T-helper 22 cell (primary cell): ENCODE results near the gene CD1B.
"Not testable (repeated sequence)": the region's sequence is repeated elsewhere in the genome, so short reads cannot be mapped to it uniquely, and the experiment has no call there.

Source experiments
- DNase-seq: peaks from one replicate; pipeline ENCODE4 v3.0.0-alpha.2; 2020; ENCODE audit warnings: low read depth

The CD1B gene

GRCh38 chr1:158331481-158332150, at the start of gene CD1B:
Gene CD1B, minus strand, starts transcription at chr1:158331531. Its CDS starts 108 bp downstream, at chr1:158331423.
- no peak for DNase-seq

DNA sequence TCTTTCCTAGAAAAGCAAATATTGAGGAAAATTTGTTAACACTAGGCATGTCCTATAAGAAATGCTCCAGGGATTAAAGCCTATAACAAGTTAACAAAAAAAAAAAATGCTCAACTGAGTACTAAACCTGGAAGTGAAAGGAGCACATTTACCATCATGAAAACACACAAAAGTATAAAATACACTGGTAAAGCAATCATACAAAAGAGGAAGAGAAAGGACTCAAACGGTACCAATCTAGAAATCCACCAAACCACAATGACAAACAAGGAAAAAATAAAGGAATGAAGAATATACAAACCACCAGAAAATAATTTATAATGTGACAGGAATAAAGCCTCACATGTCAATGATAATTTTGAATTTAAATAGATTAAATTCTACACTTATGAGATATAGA, 43.5 kb upstream of the CD1B start:
- DNase-seq, result no peak

- not testable (repeated sequence) for DNase-seq
Observed at GRCh38 chr1:158374101-158374500, 42.8 kb upstream of the CD1B start.

GRCh38 chr1:158371188-158371953, 40.0 kb upstream of the CD1B start:
- no peak for DNase-seq

- DNase-seq, result no peak
Observed at GRCh38 chr1:158366783-158367182, 35.5 kb upstream of the CD1B start.

DNA sequence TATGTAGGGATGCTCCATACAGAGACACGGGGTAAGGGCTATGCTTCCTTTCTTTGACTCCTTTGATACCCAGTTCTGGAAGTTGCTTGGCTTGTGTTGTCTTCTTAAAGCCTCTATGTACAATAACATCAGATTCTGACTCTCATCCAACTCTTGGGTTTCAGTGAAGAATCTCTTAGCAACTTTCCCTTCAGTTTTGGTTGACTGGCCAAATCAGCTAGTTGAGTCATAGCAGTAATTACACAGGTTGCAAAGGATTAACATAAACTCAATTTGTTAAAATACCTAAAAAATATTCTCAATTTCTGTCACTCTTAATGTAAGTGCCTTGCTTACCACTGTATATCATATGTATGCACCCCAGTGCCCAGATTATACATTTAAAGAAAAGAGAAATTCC, 31.6 kb upstream of the CD1B start:
- DNase-seq, result no peak

DNA sequence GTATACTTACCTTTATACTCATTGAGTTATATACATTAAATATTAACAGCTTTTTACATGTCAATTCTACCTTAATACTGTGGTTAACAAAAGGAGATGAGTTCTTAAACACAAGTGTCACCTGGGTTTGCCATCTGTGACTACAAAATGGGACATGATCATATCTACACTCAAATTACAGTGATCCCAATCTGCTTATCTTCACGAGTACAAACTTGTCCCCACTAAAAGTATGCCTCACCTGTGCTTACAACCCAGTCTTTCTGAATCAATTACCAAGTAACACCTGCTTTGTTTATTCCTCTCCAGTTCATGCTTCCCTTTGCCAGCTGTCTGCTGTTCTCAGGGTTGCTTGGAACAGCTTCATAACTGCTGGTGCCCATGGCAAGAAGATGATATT, 31.2 kb upstream of the CD1B start:
- DNase-seq, result no peak

- DNase-seq, result no peak
Observed at GRCh38 chr1:158357441-158357840, 26.1 kb upstream of the CD1B start.

DNA sequence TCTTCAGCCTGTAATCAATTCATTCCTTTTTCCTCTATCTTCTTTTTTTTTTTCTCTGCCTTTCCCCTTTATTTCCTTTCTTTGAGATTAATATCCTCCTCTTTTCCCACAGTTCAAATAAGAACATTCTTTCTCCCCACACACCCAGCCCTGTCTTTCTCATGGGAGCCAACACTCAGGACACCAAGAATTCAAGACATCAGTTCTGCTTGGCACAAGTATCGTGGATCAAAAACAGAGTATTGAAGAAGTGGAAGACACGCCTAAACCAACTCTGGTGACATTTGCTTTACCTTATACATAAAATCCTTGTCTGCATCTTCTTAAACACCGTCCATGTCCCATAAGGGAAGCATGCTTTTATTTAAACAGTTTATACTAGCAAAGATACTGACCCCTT, 25.3 kb upstream of the CD1B start:
- no peak for DNase-seq

- no peak for DNase-seq
Observed at GRCh38 chr1:158355773-158356285, 24.5 kb upstream of the CD1B start.

DNA sequence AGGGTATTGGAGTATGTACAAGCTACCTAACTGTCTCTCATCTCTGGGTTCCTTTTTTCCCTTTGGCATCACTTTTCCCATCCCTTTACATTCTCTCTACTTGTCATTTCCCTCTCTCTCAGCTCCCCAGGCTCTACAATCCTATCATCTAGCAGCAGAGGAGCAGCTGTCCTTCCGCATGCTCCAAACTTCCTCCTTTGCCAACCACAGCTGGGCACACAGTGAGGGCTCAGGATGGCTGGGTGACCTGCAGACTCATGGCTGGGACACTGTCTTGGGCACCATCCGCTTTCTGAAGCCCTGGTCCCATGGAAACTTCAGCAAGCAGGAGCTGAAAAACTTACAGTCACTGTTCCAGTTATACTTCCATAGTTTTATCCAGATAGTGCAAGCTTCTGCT, 22.9 kb upstream of the CD1B start:
- DNase-seq, result no peak

DNA sequence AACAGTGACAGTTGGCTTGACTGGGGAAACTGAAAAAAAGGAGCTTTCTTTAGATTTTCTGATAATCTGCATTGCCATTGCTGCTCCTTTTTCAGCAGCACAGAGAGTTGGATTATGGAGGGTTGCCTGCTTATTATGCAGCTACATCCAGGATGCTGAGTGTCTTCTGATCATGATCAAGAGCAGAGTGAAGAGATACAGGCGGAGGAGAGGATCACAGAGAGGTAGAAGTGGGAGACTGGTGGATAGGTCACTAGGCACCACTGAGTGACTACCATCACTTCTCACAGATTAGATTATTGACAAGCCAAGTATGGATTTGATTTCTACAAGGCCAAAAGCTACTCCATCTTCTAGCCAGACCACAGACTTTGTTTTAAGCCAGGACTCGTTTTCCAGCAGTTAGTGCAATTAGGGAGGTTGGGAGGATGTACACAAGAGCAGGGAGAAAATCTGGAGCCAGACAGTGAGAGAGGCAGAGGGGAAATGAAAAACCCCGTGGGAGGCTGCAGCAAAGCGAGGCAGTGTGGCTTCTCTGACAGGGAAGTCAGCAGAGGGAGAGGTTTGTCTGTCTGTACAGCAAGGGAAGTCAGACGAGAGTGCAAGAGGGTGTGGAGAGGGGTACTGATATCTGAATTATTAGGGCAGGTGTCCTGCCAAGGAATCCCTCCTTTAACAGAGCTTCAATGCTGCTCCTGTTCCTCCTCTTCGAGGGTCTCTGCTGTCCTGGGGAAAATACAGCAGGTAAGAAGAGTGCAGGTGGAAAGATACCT, 22.2 kb upstream of the CD1B start, which contains the start of gene CD1E:
CD1E (plus strand) TSS at position 592 of the 773 bp plus-strand sequence; CDS start at position 687, 95 bp downstream.
- DNase-seq, result no peak

DNA sequence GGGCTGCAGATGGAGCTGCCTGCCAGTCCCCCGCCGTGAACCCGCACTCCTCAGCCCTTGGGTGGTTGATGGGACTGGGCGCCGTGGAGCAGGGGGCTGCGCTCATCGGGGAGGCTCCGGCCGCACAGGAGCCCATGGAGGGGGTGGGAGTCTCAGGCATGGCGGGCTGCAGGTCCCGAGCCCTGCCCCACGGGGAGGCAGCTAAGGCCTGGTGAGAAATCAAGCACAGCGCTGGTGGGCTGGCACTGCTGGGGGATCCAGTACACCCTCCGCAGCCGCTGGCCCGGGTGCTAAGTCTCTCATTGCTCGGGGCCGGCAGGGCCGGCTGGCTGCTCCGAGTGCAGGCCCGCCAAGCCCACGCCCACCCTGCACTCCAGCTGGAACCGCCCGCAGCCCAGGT, 17.6 kb upstream of the CD1B start:
- DNase-seq, result not testable (repeated sequence)

DNA sequence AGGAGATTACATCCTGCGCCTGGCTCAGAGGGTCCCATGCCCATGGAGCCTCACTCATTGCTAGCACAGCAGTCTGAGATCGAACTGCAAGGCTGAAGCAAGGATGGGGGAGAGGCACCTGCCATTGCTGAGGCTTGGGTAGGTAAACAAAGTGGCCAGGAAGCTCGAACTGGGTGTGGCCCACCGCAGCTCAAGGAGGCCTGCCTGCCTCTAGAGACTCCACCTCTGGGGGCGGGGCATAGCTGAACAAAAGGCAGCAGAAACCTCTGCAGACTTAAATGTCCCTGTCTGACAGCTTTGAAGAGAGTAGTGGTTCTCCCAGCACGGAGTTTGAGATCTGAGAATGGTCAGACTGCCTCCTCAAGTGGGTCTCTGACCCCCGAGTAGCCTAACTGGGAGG, 5.1 kb upstream of the CD1B start:
- DNase-seq, result not testable (repeated sequence)

DNA sequence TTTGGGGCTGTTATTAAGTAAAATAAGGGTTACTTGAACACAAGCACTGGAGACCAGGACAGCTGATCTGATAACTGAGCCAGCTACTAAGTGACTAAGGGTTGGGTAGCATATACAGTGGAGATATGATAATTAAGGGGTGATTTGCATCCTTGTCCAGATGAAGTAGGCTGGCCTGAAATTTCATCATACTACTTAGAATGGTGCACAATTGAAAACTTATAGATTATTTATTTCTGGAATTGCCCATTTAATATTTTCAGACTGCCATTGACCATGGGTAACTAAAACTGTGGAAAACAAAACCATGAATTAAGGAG, 3.8 kb upstream of the CD1B start:
- no peak for DNase-seq

DNA sequence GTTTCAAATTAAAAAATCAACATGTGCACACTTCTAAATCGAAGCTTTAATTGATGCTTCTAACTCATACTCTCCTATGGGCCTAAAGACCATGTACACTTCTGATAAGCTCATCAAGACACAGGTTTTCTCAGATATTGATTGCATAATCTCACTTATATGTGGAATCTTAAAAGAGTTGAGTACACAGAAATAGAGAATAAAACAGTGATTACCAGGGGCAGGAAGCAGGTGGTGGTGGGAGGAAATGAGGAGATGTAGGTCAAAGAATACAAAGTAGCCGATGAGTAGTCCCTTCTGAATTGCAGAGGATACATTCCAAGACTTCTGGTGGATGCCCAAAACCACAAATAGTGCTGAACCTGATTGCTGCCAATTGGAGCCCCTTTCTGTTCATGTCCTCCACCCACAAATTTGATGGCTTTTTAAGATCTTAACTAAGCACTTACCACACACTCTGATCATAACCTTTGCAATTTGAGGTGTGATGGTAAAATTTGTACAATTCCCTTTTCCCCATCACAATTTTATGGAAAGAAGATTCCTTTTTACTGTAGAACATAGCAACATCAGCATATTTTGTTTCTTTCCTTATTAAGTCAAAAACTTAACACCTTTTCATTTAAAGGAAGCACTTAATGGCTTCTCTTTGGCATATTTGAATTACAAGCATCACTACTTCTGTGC, 3.3 kb upstream of the CD1B start:
- no peak for DNase-seq

DNA sequence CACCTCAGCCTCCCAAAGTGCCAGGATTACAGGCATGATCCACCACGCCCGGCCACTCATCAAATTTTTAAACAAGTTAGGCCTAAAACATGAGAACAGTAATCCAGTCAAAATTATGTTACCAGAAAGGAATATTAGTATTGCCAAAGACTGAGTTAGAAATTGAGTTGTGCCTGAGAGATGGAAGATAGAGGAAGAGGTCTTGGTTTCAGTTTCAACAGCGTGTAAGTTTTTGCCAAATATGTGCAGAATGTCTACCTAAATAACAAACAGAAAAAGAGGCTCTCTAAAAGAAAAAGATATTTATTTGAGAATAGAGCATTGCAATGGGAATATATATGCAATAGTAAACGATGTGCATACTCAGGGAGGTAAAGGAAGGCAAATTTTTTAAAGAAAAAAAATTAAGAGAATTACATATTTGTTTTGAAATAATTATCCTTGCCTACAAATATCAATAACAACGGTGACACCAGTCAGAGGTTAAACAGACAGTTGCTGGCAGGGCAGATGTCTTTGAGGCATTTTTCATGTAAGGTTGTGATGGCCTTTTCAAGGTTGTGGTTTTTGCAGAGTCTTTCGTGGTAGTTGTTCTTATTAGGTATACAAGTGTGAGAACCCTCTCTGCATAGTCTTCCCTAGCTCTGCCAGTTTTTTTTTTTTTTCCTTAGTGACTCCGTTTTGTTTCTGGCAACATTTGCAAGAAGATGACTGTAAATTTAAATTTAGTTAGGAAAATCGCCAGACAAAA, 2.2 kb upstream of the CD1B start:
- DNase-seq, result no peak

DNA sequence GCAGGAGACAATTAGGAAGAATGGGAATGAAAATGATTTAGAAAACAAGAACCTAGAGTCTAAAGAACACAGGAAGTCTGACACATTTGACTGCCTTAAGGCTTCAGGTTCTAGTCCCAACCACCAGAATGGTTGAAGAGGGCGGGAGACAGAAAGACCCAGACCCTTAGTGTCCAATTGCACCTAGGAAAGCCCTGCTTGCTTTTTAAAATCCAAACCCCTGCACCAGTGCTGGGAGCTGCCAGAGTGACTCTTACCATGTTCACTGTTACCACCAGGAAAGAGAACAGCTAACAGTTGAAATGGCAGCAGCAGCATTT, 265 bp downstream of the CD1B start:
- DNase-seq, result no peak

DNA sequence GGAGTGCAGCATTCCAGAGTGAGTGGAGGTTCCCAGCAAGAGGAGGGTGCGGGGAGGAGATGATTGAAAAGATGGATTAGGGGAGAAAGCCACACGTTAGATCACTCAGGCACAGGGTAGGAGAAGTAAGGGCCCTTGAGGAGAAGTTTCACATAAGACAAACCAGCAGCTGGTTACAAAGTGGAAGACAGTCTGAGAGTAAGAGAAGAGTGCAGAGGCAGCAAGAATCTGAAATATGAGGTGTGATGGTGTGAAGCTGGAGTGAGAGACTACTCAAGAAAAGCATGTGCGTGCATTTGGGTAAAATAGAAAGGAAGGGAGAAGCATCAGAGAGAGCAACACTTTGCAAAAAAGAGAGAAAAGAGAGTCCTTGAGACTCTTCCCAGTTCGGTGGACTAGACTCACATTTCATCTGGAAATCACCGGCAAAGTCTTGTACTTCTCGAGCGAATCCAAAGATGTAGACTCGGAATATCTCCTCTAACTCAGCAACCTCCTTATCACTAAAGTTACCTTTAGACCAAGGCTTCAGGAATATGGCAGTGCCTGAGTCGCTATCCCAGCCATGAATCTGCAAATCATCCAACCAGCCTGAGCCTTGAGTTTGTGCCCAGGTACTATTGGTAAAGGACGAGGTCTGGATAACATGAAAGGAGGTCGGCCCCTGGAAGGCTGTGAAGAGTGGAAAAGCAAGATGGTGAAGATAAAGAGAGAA, 783 bp downstream of the CD1B start:
- DNase-seq, result no peak

- no peak for DNase-seq
Observed at GRCh38 chr1:158329733-158330132, 1.6 kb downstream of the CD1B start.

- no peak for DNase-seq
Observed at GRCh38 chr1:158329300-158329699, 2.0 kb downstream of the CD1B start.
